ENCODE results near the gene RBBP4.
A peak's percentile ranks its signal among the peaks of the same experiment; 100 is the strongest.
"Not testable (repeated sequence)": the region's sequence is repeated elsewhere in the genome, so short reads cannot be mapped to it uniquely, and the experiment has no call there.

RBBP4 gene

DNA sequence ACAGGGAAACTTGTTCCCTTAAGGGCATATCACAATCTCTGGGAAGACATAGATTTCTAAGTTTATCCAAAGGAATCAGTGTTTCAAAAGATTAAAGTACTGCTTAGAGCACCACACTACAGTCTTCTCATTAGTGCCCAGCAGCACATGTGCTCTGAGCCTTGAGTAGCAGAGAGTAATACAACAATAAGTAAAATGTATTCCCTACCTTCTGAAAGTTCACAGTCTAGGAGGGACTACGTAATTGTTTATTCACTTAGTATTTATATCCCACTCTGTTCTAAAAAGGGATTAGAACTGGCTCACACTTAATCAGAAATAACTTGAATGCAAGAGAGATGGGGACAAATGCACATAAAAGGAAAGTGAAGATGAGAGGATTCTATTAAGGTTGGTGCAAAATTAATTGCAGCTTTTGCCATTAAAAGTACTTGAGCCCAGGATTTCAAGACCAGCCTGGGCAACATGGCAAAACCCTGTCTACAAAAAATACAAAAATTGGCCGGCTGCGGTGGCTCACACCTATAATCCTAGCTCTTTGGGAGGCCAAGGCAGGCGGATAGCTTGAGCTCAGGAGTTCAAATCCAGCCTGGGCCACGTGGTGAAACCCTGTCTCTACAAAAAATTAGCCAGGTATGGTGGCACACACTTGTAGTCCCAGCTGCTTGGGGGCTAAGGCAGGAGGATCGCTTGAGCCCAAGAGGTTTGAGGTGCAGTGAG, 42.6 kb downstream of the RBBP4 start:
- no peak for DNase-seq (ENCODE audit: low spot score)

- no peak for DNase-seq (ENCODE audit: low spot score)
These were observed 44.3 kb downstream of the RBBP4 start for GRCh38 chr1:32695098-32695904.

- no peak for DNase-seq (ENCODE audit: low spot score)
These were observed 45.0 kb downstream of the RBBP4 start for GRCh38 chr1:32696041-32696440.

DNA sequence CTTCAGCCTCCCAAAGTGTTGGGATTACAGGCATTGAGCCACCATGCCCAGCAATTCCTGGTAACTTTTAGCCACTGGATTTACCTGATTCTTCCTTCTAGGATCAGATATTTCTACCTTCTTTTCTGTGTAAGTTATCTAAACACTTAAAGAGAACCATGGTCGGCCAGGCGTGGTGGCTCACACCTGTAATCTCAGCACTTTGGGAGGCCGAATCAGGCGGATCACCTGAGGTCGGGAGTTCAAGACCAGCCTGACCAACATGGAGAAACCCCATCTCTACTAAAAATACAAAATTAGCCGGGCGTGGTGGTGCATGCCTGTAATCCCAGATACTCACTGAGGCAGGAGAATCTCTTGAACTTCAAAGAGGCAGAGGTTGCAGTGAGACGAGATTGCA, 46.0 kb downstream of the RBBP4 start:
- not testable (repeated sequence) for DNase-seq (ENCODE audit: low spot score)

DNA sequence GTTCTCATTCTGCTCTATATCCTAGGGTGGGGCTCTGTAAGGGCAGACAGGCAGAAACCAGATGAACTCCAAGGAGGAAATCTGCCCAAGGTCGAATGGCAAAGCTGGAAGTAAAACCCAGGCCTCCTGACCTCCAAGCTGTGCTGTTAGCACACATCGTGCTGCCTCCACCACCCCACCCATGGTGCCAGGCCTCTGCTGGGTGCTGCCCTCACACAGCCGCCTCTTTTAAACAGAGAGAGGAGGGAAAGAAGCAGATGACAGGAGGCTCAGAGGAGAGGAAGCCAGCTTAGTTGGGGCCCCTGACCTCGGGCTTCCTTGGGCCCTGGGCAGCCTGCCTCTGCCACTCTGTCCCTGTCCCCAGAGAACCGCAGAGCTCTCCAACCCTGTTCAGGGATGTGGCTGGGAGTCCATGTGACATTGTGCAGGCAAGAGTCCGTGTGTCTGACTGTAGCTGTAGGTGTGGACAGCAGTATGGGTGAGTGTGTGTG, 50.5 kb downstream of the RBBP4 start:
- DNase-seq (ENCODE audit: low spot score), result no peak

DNA sequence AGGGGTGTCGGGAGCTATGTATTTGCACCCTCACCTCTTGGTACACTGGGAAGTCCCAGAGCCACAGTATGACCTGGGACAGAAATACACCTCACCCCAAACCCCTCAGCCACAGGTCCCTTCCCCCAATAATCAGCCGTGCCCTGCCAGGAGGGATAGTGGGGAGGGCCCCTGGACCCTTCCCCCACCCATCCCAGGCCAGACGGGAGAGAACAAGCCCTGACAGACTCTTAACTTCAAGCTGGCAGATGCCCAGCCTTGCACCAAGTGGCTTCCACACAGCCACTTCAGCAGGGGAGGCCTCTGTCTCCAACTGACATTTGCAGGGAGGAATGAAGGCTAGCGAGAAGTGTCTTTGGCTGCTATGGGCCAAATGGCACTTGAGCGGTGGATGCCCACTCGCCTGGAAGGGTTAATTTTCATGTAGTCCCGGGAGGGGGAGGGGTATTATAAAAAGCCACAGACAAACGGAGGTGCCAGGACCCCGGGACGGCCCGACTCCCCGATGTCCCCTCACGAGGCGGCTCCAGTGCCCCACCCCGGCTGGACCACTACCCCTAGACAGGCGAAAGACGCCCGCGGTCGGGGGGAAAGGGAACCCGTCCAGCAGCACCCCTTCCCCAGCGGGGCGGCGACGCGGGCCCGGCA, 51.1 kb downstream of the RBBP4 start:
- no peak for DNase-seq (ENCODE audit: low spot score)

- no peak for DNase-seq (ENCODE audit: low spot score)
These were observed 51.8 kb downstream of the RBBP4 start, which contains the start of gene SYNC for GRCh38 chr1:32702599-32703478. TSS of gene SYNC (minus strand) at chr1:32702770. CDS start at chr1:32702660, 110 bp downstream.

- no peak for DNase-seq (ENCODE audit: low spot score)
These were observed 52.7 kb downstream of the RBBP4 start for GRCh38 chr1:32703479-32704291.

DNA sequence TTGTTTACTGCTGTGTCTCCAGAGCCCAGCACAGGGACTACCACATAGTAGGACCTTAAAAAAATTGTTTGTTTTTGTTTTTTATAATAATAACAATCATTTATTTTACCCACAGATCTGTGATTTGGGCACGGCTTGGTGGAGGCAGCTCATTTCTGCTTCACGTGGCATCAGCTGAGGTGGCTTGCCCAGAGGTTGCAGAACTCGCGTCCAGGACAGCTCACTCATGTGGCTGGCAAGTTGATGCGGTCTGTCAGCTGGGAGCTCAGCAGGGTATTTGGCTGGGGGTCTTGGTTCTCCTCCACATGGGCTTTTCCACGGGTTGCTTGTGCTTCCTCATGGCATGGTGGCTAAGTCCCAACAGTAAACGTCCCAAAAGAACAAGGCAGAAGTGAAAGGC, 54.5 kb downstream of the RBBP4 start:
- DNase-seq (ENCODE audit: low spot score), result no peak

GRCh38 chr1:32706491-32706890, 55.5 kb downstream of the RBBP4 start:
- no peak for DNase-seq (ENCODE audit: low spot score)

DNA sequence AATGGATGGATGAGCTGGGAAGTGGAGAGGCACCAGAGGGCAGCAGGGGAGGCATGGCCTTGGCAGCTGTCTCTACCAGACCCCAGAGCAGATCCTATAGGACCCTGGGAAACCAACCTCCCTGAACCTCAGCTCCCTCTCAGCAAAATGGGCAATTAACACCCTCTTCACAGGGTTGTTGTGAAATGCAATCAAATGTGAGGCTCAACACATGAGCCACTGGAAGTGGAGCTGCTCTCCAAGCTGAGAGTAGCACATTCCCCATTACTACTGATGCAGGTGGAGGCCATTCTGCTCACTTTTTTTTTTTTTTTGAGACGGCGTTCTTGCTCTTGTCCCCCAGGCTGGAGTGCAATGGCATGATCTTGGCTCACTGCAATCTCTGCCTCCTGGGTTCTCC, 58.1 kb downstream of the RBBP4 start:
- no peak for DNase-seq (ENCODE audit: low spot score)

DNA sequence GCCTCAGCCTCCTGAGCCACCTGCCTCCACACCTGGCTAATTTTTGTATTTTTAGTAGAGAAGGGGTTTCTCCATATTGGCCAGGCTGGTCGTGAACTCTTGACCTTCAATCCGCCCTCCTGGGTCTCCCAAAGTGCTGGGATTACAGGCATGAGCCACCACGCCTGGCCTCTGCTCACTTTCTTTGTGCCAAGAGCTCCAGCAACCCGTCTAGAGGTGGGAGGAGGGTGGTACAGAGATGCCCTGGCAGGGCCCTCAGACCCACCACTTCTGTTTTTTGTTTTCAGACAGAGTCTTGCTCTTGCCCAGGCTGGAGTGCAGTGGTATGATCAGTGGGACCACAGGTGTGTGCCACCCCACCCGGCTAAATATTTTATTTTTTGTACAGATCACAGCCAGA, 58.5 kb downstream of the RBBP4 start:
- no peak for DNase-seq (ENCODE audit: low spot score)

GRCh38 chr1:32711221-32711620, 60.2 kb downstream of the RBBP4 start:
- DNase-seq (ENCODE audit: low spot score), result not testable (repeated sequence)

DNA sequence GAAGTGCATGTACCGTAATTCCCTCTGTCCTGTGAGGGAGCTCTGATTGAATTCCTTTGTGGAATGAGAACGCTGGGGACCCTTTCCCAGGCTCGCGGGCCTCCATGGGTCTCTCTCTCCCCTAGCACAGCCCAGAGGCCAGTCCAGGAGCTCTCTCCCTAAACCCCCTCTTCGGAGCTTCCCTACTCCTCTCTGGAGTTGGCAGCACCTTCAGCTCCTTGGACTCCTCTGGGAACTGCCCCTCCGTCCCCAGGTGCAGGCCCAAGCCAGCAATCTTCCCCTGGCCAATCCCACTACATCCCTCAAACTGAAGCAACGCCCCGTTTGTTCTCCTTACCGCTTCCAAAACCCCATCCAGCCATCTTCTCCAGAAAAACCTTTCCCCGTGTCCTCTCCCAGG, 62.1 kb downstream of the RBBP4 start:
- no peak for DNase-seq (ENCODE audit: low spot score)

GRCh38 chr1:32714277-32714676, 63.3 kb downstream of the RBBP4 start:
- no peak for DNase-seq (ENCODE audit: low spot score)

GRCh38 chr1:32715901-32716311, 64.9 kb downstream of the RBBP4 start:
- no peak for DNase-seq (ENCODE audit: low spot score)

DNA sequence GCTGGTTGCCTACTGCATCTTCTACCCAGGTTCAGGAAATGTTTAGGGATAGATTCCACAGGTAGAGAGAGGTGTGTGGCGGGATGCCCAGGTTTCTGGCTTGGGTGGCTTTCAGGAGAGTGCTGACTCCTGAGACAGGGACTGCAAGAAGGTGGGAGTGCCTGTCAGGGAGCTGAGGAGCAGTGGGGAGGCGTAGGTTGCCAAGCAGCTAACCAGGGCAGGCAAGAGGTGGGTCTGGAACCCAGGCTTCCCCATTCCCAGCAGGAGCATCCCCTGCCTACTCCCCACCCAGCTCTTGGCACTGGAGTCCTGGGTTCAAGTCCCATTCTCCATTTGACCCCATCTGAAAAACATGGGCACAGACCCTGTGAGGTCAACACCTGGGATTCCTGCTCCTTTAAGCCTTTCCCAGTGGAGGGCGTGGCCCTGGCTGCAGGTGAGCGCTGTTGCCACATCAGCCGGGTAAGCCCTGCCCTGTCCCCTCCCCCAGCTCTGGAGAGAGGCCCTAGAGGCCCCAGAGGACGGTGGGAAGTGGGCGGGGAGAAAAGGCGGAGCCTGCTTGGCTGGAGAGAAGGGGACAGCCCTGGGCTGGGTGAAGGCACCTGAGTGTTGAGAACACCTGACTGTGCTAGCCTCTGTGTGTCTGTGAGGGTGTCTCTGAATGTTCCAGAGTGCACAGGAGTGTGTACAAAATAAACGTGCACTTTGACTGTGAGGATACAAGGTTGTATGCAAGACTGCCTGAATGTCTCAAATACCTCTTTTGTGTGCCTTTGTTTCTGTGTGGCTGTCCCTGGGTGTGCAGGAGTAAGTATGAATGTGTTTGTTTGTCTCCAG, 65.5 kb downstream of the RBBP4 start:
- peak; percentile 62 for DNase-seq (ENCODE audit: low spot score)

DNA sequence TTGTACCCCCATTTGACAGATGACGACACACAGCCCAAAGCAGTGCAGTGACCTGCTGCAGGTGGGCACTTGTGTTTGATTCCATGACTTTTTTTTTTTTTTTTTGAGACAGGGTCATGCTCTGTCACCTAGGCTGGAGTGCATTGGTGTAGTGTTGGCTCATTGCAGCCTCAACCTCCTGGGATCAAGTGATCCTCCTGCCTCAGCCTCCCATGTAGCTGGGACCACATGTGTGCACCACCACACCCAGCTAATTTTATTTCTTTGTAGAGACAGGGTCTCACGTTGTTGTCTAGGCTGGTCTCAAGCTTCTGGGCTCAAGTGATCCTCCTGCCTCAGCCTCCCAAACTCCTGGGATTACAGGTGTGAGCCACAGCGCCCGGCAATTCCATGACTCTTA, 66.5 kb downstream of the RBBP4 start:
- DNase-seq (ENCODE audit: low spot score), result no peak

GRCh38 chr1:32718036-32718435, 67.0 kb downstream of the RBBP4 start:
- no peak for DNase-seq (ENCODE audit: low spot score)

DNA sequence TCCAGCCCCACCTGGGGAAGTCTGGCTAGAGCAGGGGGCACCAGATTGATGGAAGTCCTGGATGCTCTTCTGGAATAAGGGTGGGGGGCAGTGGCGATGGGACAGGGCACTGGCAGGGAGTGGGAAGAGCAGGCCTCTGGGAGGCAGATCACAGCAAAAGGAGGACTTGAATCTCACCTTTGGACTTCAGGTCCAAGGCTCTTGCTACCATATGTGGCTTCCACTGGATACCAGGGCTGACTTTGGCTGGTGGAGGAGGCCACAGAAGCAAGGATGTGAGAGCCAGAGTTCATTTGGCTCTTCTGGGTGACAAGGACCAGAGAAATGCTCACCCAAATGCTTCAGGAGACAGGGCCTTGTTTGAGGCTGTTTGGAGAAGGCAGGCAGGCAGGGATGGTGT, 67.5 kb downstream of the RBBP4 start:
- no peak for DNase-seq (ENCODE audit: low spot score)
